Measurements from ENCODE around the gene CASP10.

Gene CASP10

DNA sequence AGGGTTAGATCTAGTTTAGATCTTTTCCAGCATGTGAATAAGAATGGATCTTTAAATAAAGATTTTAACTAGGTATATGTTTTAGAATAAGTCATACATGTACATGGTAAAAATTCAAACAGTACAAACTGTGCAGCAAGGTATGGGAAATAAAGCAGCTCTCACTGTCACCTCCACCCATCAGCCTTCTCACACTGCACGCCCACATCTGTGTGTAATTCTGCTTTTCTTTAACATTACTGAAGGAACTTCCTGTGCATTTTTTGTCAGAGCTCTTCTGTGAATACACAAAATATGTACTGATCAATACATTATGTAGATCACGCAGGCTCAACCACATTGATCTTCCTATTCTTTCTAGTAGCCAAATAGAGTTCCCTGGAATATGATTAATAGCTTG, 80.8 kb downstream of the CASP10 start:
- DNase-seq: no peak

DNA sequence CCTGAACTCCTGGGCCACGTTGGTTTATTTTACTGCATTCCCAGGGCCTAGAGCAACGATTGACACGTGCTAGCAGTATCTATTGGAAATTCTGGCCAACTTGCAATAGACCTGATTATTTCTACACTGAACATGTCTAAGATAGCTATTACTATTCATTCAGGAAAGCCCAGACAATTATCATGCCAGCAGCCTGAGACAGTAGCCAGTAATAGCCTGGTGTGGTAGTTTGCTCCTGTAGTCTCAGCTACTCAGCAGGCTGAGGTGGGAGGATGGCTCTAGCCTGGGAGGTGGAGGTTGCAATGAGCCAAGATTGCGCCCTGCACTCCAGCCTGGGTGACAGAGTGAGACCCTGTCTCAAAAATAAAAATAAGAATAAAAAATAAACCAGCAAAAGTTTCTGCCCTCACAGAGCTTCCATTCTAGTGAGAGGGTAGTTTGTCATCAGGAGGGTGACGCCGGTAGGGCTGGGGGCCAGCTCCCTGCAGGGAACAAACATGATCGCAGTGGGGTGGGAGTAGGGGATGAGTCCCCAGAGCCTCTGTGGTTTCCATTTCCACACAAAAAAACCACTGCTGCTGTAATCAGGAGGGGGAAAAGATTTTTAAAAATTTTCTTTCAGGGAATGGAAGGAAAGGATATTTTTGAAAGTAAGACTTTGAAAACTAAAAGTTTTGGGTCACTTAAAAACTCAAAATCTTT, 81.7 kb downstream of the CASP10 start:
- no peak for DNase-seq

DNA sequence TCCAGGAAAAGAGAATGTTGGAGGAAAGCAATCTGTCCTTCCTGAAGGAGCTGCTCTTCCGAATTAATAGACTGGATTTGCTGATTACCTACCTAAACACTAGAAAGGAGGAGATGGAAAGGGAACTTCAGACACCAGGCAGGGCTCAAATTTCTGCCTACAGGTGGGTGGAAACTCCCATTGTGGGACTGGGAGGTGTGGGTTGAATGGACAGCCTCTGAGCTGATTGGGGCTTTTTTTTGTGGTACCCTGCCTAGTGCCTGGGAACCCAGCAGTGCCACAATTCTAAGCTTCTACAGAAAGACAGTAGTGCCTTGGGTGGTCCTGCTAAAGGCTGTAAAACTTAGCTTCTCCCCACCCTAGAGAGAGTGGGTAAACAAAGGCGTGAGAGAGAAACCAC, 83.7 kb downstream of the CASP10 start:
- no peak for DNase-seq

- no peak for DNase-seq
Observed at GRCh38 chr2:201267278-201268030, 84.5 kb downstream of the CASP10 start.

DNA sequence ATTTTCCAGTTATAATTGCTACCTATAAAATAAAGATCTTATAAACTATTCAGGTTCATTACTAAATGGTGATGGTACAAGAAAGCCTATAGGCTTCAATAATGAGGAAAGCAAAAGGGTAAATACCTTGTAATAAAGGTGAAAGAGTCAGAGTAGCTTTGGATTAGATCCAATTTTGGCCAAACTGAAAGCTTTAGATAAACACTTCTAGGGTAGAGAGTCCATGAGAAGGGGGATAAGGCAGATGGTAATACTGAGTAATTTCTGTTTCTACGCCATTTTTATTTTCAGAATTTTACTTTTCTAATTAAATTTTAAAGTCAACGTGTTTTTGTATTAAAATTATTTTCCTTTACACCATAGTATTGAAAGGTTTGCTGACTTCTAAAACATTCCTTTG, 86.8 kb downstream of the CASP10 start:
- no peak for DNase-seq

DNA sequence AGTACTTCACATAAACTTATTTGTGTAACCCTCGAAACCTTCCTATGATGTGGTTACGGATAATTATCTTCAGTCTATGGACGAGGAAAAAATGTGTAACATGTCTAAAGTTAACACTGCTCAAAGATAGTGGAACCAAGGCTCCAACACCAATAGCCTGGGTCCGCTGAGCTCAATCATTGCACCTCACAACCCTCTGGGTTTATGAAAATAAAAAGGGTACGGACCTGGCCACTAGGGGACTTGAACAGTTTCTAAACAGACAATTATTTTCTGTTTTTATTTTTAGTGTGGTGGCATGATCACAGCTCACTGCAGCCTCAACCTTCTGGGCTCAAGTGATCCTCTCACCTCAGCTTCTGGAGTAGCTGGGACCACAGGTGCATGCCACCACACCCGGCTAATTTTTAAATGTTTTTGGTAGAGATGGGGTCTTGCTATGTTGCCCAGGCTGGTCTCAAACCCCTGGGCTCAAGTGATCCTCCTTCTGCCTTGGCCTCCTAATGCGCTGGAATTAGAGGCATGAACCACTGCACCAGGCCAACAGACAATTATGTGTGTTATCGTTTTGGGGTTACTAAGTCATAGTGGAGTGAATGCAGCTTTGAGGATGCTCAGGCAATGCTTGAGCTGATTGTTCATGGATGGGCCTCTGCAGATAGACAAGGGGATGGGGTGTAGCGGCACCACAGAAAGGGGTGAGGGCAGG, 87.5 kb downstream of the CASP10 start:
- DNase-seq: no peak

DNA sequence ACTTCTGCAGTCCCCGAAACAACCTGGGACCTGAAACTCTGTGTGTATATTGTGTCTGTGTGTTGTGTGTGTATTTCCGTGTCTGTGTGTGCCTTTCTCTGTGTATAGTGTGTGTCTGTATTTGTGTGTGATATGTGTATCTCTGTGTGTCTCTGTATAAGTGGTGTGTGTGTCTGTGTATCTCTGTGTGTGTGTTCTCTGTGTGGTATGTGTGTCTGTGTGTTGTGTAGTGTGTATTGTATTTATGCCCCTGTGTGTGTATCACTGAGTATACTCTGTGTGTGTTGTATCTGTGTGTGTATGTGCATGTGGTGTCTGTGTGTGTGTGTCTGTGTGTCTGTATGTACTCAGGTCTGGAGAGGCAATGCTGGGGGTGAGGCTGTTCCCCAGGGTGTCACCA, 89.0 kb downstream of the CASP10 start:
- DNase-seq: no peak

DNA sequence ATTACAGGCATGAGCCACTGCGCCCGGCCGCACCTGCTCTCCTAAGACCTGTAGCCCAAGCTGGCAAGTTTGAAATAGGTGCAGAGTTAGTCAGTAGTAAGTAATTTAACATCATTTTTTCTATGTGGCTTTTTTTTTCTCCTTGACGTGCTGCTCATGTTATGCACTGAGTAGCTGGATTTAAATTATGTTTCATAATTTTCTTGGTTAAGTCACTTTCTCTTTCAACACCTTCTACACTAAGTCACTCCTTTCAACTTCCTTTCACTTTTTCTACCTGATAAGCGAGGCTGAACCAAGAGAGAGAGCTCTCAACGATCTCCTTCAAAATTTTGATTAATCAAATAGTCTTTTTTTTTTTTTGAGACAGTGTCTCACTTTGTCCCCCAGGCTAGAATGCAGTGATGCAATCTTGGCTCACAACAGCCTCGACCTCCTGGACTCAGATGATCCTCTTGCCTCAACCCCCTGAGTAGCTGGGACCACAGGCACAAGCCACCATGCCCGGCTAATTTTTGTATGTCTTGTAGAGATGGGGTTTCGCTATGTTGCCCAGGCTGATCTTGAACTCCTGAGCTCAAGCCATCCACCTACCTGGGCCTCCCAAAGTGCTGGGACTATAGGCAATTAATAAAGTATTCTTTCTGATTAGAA, 90.5 kb downstream of the CASP10 start:
- no peak for DNase-seq

- no peak for DNase-seq
Observed at GRCh38 chr2:201275069-201275468, 92.1 kb downstream of the CASP10 start.

DNA sequence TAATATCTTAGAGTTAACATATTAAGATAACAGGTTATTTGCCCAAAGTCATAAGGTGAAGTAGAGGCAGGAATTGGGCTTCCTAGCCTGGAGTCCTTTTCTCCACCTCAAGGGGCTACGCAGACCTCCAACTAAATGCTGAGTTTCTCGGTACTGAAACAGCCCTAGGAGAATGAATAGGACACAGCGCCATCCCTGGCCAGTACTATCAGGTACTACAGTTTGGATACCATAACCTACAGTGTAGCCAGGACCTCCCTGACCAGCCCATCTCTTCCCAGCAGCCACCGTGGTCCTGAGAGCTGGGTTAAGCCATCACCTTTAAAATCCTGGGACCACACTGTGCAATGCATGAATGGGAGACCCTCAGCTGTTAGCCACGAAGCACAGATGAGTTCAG, 93.0 kb downstream of the CASP10 start:
- DNase-seq: no peak

- DNase-seq: no peak
Observed at GRCh38 chr2:201276511-201276910, 93.6 kb downstream of the CASP10 start.
